ENCODE data around the gene SHROOM3. TPM values are rescaled to one million over a fixed set of nuclear protein-coding genes. Genes with fewer than 3 reads are reported as not detected.

SHROOM3 gene
- total RNA-seq, 4 donors from 2014 or later = 29.5 to 127 (median 59.9) TPM

- Histone ChIP-seq H3K9me3 (no peaks in the 10 kb centered on the region), H3K27ac (no peak overlapping the region), H3K4me3 (no peak overlapping the region), H3K27me3 (no peaks in the 10 kb centered on the region), H3K36me3 (peaks cover 0 to 36% of the 10 kb centered on the region in 2 donors), H3K4me1 (peaks cover 4 to 36% (median 5%) of the 10 kb centered on the region in 3 donors)
- TF ChIP-seq POLR2A (IDR thresholded peaks at IDR 0.05) (no peak), EP300 (IDR thresholded peaks at IDR 0.05) (no peak), POLR2AphosphoS5 (IDR thresholded peaks at IDR 0.05) (no peak), CTCF (IDR thresholded peaks at IDR 0.05) (no peak)
- 59 to 95% methylated on average over 2 to 4 of the region's 4 CpGs for WGBS, 2 donors (ENCODE audit: low coverage in 1 of 2)
- ATAC-seq = no peak
Observed at GRCh38 chr4:76762137-76763130, 327.4 kb downstream of the SHROOM3 start.

- no peak overlapping the region for H3K27ac ChIP-seq
- H3K4me1 ChIP-seq = peaks cover 0 to 27% (median 5%) of the 10 kb centered on the region in 3 donors
- TF ChIP-seq CTCF (IDR thresholded peaks at IDR 0.05) (no peak), EP300 (IDR thresholded peaks at IDR 0.05) (no peak), POLR2AphosphoS5 (IDR thresholded peaks at IDR 0.05) (no peak), POLR2A (IDR thresholded peaks at IDR 0.05) (no peak)
- H3K9me3 ChIP-seq = no peaks in the 10 kb centered on the region
- H3K36me3 ChIP-seq = peaks cover 0 to 35% of the 10 kb centered on the region in 2 donors
- WGBS, 2 donors (ENCODE audit: low coverage in 1 of 2) = 47 to 50% methylated on average over 1 of the region's 1 CpG
- no peak for ATAC-seq
- no peaks in the 10 kb centered on the region for H3K27me3 ChIP-seq
- no peak overlapping the region for H3K4me3 ChIP-seq
Observed at GRCh38 chr4:76764251-76764650, 329.2 kb downstream of the SHROOM3 start.

- Histone ChIP-seq H3K9me3 (no peaks in the 10 kb centered on the region), H3K27ac (peak overlapping the region in 3 of 4 donors; percentile 45 to 63 (median 49)), H3K4me3 (no peak overlapping the region), H3K4me1 (peaks cover 0 to 27% (median 5%) of the 10 kb centered on the region in 3 donors), H3K27me3 (no peaks in the 10 kb centered on the region), H3K36me3 (peaks cover 0 to 26% of the 10 kb centered on the region in 2 donors)
- ATAC-seq = no peak
- TF ChIP-seq POLR2AphosphoS5 (IDR thresholded peaks at IDR 0.05) (no peak), EP300 (IDR thresholded peaks at IDR 0.05) (no peak), CTCF (IDR thresholded peaks at IDR 0.05) (no peak), POLR2A (IDR thresholded peaks at IDR 0.05) (no peak)
- 59 to 67% methylated on average over 13 to 14 of the region's 14 CpGs for WGBS, 2 donors (ENCODE audit: low coverage in 1 of 2)
Observed at GRCh38 chr4:76765473-76766183, 330.6 kb downstream of the SHROOM3 start.

GRCh38 chr4:76767983-76768382, 333.0 kb downstream of the SHROOM3 start:
- H3K9me3 ChIP-seq = no peaks in the 10 kb centered on the region
- H3K27me3 ChIP-seq = no peaks in the 10 kb centered on the region
- no peak overlapping the region for H3K4me3 ChIP-seq
- H3K36me3 ChIP-seq = peaks cover 0 to 29% of the 10 kb centered on the region in 2 donors
- no peak overlapping the region for H3K27ac ChIP-seq
- TF ChIP-seq EP300 (IDR thresholded peaks at IDR 0.05) = no peak
- no peak for TF ChIP-seq POLR2A (IDR thresholded peaks at IDR 0.05)
- TF ChIP-seq CTCF (IDR thresholded peaks at IDR 0.05) = no peak
- no peak for TF ChIP-seq POLR2AphosphoS5 (IDR thresholded peaks at IDR 0.05)
- 33 to 35% methylated on average over 2 of the region's 2 CpGs for whole genome bisulfite sequencing, 2 donors (ENCODE audit: low coverage in 1 of 2)
- no peak for ATAC-seq
- H3K4me1 ChIP-seq = peaks cover 0 to 27% (median 5%) of the 10 kb centered on the region in 3 donors
